ENCODE data around the gene STARD3.
"Not testable (repeated sequence)": the region's sequence is repeated elsewhere in the genome, so short reads cannot be mapped to it uniquely, and the experiment has no call there.

- TF ChIP-seq USF1 (CRISPR knock-in tag; IDR thresholded peaks at IDR 0.05); CTCF (IDR thresholded peaks at IDR 0.05): not testable (repeated sequence)
Measured at GRCh38 chr17:39711071-39711470, 74.1 kb downstream of the STARD3 start.
